NT2/D1 (cell line): Measurements from ENCODE around the gene NUMA1.

ENCODE experiments used
- SUZ12 ChIP-seq: IDR thresholded peaks from 2 replicates; pipeline ENCODE4 v1.6.1; 2011; ENCODE audit not compliant: insufficient read length, insufficient read depth; ENCODE audit errors: extremely low read depth
- YY1 ChIP-seq: IDR thresholded peaks from 2 replicates; pipeline ENCODE4 v1.6.1; 2011; ENCODE audit not compliant: insufficient read length, insufficient read depth

DNA sequence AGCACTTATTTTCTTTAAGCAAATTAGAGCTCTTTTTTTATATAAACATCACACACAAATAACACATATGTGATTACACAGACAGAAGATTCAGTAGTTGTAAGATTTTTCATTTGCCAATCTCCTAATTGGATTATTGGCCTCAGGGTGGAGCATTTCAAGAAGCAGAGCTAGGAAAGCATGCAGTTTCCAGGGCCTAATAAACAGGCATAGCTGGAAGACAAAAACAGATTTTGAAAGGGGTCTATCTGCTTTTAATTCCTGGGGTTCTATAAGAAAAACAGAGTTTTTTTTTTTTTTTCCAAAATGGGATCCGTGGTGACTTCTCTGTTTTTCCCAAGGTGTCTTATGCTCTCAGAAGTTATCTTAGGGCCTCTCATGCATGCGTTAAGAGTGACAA lies 47.6 kb upstream of the NUMA1 start:
- TF ChIP-seq SUZ12, result no peak
- TF ChIP-seq YY1, result no peak
